ENCODE data around the gene ROR2. TPM values are rescaled to one million over a fixed set of nuclear protein-coding genes. Genes with fewer than 3 reads are reported as not detected.

The ROR2 gene
- total and polyA plus RNA-seq, 2 of the 13 experiments (the other 11 are each of a cell fraction or from before 2014, with no cell fraction given) = not detected

GRCh38 chr9:91934654-91935053 is 15.4 kb downstream of the ROR2 start (continued):
- no peak for TF ChIP-seq ZFX (CRISPR knock-in tag; IDR thresholded peaks at IDR 0.05; ENCODE audit: low read depth)

DNA sequence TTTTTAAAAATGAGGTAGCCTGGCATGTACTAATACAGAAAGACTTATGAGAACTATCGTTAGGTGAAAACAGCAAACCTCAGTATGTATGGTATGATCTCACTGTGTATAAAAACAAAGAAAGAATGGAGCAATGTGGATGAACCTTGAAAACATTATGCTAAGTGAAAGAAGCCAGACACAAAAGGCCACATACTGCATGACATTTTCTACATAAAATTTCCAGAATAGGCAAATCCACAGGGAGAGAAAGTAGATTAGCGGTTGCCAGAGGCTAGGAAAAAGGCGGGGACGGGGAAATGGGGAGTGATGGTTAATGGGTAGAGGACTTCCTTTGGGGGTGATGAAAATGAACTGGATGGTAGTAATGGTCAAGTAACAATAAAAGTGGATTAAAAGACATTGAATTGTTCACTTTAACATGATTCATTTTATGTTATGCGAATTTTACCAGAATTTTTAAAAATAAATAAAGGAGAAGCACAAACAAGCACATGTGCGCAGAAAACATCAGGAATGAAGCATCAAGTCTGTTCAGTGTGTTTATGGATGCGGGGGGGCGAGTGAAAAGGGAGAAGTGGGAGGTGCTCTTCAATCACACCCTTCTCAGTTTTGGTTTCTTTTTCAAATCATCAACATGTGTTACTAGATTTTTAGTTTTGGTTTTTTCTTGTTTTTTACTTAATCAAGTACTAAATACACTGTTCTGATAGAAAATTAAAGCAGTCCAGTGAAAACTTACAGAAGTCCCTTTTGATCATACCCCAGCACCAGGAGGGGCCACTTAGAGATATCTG is 16.3 kb downstream of the ROR2 start:
- TF ChIP-seq HNRNPK (IDR thresholded peaks at IDR 0.05; ENCODE audit: low read depth, low read length, poor library complexity, severe bottlenecking) (peak; percentile 28), GMEB2 (CRISPR knock-in tag; IDR thresholded peaks at IDR 0.05; ENCODE audit: low read depth) (no peak)
- Histone ChIP-seq H3K9me3 (ENCODE audit: low read length) (peaks cover 30% of the 10 kb centered on the region), H3K27me3 (ENCODE audit: control insufficient read depth in 1 of 2, insufficient read depth in 2 of 2, low read length in 2 of 2) (peaks cover 1 to 11% of the 10 kb centered on the region in 2 experiments; a peak in 2 of 5 replicates), H3K9ac (ENCODE audit: insufficient read depth, low read depth, low read length) (no peak overlapping the region), H3K79me2 (ENCODE audit: insufficient read depth, low read length) (no peaks in the 10 kb centered on the region), H3K4me1 (ENCODE audit: insufficient read depth, low read length) (no peaks in the 10 kb centered on the region), H3K4me2 (ENCODE audit: low read depth, low read length) (no peak overlapping the region), H4K20me1 (ENCODE audit: insufficient read depth, low read length) (no peaks in the 10 kb centered on the region), H2AFZ (ENCODE audit: low read length) (no peak overlapping the region), H3K4me3 (replicated peaks in 1 of 3; ENCODE audit: insufficient read depth in 1 of 3, low read depth in 2 of 3, low read length in 3 of 3) (no peak overlapping the region), H3K27ac (ENCODE audit: extremely low read length, insufficient read depth, low read length) (no peak overlapping the region), H3K36me3 (replicated peaks in 1 of 2; ENCODE audit: control insufficient read depth in 1 of 2, insufficient read depth in 2 of 2, low read length in 2 of 2) (no peaks in the 10 kb centered on the region)
- in situ Hi-C loops (cut with HindIII; ENCODE audit: extremely low pct_ligation_motif_present, low pct_unique_long_range_greater_than_20kb) (no loop called here), intact Hi-C loops (cut with micrococcal nuclease; ENCODE audit: unreplicated experiment) (no loop called here)
- CTCF ChIA-PET (ENCODE audit: low intra/inter-chr PET ratio, low total read pairs) = no interaction called here
- FAIRE-seq (no peak), ATAC-seq (no peak), DNase-seq (ENCODE audit: low spot score) (no peak)
- BruUV-seq (replicated peaks) = no TSS peak
- POLR2A ChIA-PET = no interaction called here
- WGBS (ENCODE audit: low lambda C conversion rate) = 11% methylated on average over 8 of the region's 8 CpGs

GRCh38 chr9:91930475-91930874 is 19.6 kb downstream of the ROR2 start:
- FAIRE-seq = no peak

More at GRCh38 chr9:91930475-91930874, 19.6 kb downstream of the ROR2 start:
- TF ChIP-seq BRCA1 (CRISPR knock-in tag; IDR thresholded peaks at IDR 0.05) (no peak), SETDB1 (CRISPR knock-in tag; IDR thresholded peaks at IDR 0.05; ENCODE audit: borderline replicate concordance) (peak; percentile 65; the same call in 1 of the 2 replicates), ZNF562 (CRISPR knock-in tag; IDR thresholded peaks at IDR 0.05; ENCODE audit: borderline replicate concordance) (peak; percentile 90; the same call in 1 of the 2 replicates)
- H3K27me3 ChIP-seq (ENCODE audit: control insufficient read depth in 1 of 2, insufficient read depth in 2 of 2, low read length in 2 of 2) = peaks cover 0 to 5% of the 10 kb centered on the region in 2 experiments; a peak in 2 of 5 replicates
- no peak overlapping the region for H3K27ac ChIP-seq (ENCODE audit: extremely low read length, insufficient read depth, low read length)
- no peak for DNase-seq (ENCODE audit: low spot score)
- H3K4me2 ChIP-seq (ENCODE audit: low read depth, low read length) = no peak overlapping the region
- no peaks in the 10 kb centered on the region for H3K4me1 ChIP-seq (ENCODE audit: insufficient read depth, low read length)
- no peaks in the 10 kb centered on the region for H4K20me1 ChIP-seq (ENCODE audit: insufficient read depth, low read length)
- no peak overlapping the region for H3K4me3 ChIP-seq (replicated peaks in 1 of 3; ENCODE audit: insufficient read depth in 1 of 3, low read depth in 2 of 3, low read length in 3 of 3)
- ChIA-PET POLR2A (no interaction called here), CTCF (ENCODE audit: low intra/inter-chr PET ratio, low total read pairs) (no interaction called here)
- intact Hi-C loops (cut with micrococcal nuclease; ENCODE audit: unreplicated experiment) (no loop called here), in situ Hi-C loops (cut with HindIII; ENCODE audit: extremely low pct_ligation_motif_present, low pct_unique_long_range_greater_than_20kb) (no loop called here)
- no TSS peak for BruUV-seq (replicated peaks)
- H3K79me2 ChIP-seq (ENCODE audit: insufficient read depth, low read length) = no peaks in the 10 kb centered on the region
- H3K9me3 ChIP-seq (ENCODE audit: low read length) = peaks cover 30% of the 10 kb centered on the region
- ATAC-seq = no peak
- no peak overlapping the region for H3K9ac ChIP-seq (ENCODE audit: insufficient read depth, low read depth, low read length)
- 1% methylated on average over 3 of the region's 3 CpGs for WGBS (ENCODE audit: low lambda C conversion rate)
- H3K36me3 ChIP-seq (replicated peaks in 1 of 2; ENCODE audit: control insufficient read depth in 1 of 2, insufficient read depth in 2 of 2, low read length in 2 of 2) = no peaks in the 10 kb centered on the region
- no peak overlapping the region for H2AFZ ChIP-seq (ENCODE audit: low read length)
